ENCODE measurements around the gene WNT16. TPM values are rescaled to one million over a fixed set of nuclear protein-coding genes. Genes with fewer than 3 reads are reported as not detected.
A peak's percentile ranks its signal among the peaks of the same experiment; 100 is the strongest.

WNT16 gene
- total RNA-seq, 1 donor from 2014 or later: not detected

DNA sequence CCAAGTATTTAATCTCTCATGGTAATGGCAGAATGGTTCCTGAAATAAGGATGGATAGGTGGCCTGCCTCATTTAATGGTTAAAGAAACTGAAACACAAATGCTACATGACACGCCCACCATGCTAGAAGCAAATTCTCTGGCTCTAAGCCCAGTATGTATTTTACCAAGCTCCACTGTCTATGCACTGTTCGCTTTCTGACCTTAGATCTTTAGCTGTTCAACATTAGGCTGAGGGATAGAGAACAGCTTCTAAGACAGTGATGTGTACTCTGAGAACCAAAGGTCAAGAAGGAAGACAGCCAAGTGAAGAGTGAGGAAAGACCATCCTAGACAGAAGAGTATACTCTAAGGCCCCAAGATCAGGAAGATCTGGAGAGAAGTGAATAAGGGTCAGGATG lies 40.7 kb downstream of the WNT16 start:
- TF ChIP-seq, protein P1, sequence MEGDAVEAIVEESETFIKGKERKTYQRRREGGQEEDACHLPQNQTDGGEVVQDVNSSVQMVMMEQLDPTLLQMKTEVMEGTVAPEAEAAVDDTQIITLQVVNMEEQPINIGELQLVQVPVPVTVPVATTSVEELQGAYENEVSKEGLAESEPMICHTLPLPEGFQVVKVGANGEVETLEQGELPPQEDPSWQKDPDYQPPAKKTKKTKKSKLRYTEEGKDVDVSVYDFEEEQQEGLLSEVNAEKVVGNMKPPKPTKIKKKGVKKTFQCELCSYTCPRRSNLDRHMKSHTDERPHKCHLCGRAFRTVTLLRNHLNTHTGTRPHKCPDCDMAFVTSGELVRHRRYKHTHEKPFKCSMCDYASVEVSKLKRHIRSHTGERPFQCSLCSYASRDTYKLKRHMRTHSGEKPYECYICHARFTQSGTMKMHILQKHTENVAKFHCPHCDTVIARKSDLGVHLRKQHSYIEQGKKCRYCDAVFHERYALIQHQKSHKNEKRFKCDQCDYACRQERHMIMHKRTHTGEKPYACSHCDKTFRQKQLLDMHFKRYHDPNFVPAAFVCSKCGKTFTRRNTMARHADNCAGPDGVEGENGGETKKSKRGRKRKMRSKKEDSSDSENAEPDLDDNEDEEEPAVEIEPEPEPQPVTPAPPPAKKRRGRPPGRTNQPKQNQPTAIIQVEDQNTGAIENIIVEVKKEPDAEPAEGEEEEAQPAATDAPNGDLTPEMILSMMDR (IDR thresholded peaks at IDR 0.05; ENCODE audit: borderline replicate concordance): no peak
- intact Hi-C loops (cut with micrococcal nuclease): no loop called here
- no peak for DNase-seq
- H3K27ac ChIP-seq (replicated peaks): peak overlapping the region; percentile 9
- H3K27me3 ChIP-seq (ENCODE audit: low read depth): no peaks in the 10 kb centered on the region
- H3K36me3 ChIP-seq: no peaks in the 10 kb centered on the region
- H3K4me3 ChIP-seq: no peak overlapping the region
- no peaks in the 10 kb centered on the region for H3K9me3 ChIP-seq (replicated peaks)
- H3K4me1 ChIP-seq: peaks cover 28% of the 10 kb centered on the region

- intact Hi-C loops (cut with micrococcal nuclease): no loop called here
- H3K36me3 ChIP-seq: peaks cover 12% of the 10 kb centered on the region
- peaks cover 28% of the 10 kb centered on the region for H3K4me1 ChIP-seq
- no peak overlapping the region for H3K4me3 ChIP-seq
- DNase-seq: no peak
- TF ChIP-seq, protein P1 (IDR thresholded peaks at IDR 0.05; ENCODE audit: borderline replicate concordance): no peak
- no peak overlapping the region for H3K27ac ChIP-seq (replicated peaks)
- H3K9me3 ChIP-seq (replicated peaks): no peaks in the 10 kb centered on the region
- H3K27me3 ChIP-seq (ENCODE audit: low read depth): no peaks in the 10 kb centered on the region
Measured at GRCh38 chr7:121371367-121371766, 42.6 kb downstream of the WNT16 start.

DNA sequence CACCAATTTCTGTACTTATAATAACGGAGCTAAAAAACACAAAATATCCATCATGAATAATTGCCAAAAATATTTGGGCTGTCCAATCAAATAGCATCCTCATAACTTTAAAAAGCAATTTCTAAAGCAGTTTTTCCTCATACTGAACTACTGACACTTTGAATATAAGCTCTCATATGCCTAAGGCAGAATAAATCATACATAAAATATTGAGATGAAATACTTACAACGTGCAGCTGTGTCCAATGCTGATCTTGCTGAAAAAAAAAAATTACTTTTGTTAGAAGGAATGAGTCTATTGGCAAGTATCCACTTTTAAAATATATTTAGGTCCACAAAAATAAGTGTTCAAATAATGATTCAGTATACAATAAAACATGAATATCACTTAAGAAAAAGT lies 43.1 kb downstream of the WNT16 start:
- no peak overlapping the region for H3K4me3 ChIP-seq
- peaks cover 17% of the 10 kb centered on the region for H3K36me3 ChIP-seq
- peaks cover 28% of the 10 kb centered on the region for H3K4me1 ChIP-seq
- TF ChIP-seq, protein P1 (IDR thresholded peaks at IDR 0.05; ENCODE audit: borderline replicate concordance): no peak
- no peak for DNase-seq
- intact Hi-C loops (cut with micrococcal nuclease): no loop called here
- no peaks in the 10 kb centered on the region for H3K9me3 ChIP-seq (replicated peaks)
- no peak overlapping the region for H3K27ac ChIP-seq (replicated peaks)
- H3K27me3 ChIP-seq (ENCODE audit: low read depth): no peaks in the 10 kb centered on the region

DNA sequence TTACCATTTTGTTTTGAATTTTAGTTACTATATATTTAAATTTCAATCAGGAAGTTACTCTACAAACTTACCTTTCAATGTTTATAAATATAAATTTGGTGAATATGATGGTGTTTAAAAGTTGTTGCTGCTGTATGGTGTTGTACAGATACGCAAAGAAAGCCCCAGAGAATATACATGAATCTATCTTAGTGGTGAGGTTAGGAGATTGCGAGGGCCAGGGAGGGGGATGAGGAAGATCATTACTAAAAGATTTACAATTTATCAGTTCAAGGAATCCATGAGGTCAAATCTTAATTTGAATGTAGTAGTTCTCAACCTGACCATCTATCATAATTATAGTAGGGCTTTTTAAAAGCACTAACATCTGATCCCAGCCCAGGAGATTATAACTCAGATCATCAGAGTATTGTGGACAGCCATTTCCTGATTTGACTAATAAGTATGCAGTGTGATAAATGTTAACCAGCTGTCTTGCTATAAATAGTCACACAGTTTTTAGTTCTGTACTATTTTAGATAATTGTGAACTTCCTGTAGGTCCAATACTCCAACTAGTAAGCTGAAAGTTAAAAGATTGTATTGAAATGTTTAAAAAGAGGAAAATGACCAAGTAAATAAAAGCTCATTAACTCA lies 43.7 kb downstream of the WNT16 start:
- H3K9me3 ChIP-seq (replicated peaks): no peaks in the 10 kb centered on the region
- peak overlapping the region; percentile 36 for H3K27ac ChIP-seq (replicated peaks)
- TF ChIP-seq, protein P1 (IDR thresholded peaks at IDR 0.05; ENCODE audit: borderline replicate concordance): no peak
- H3K4me3 ChIP-seq: no peak overlapping the region
- H3K4me1 ChIP-seq: peaks cover 25% of the 10 kb centered on the region
- H3K36me3 ChIP-seq: peaks cover 24% of the 10 kb centered on the region
- intact Hi-C loops (cut with micrococcal nuclease): no loop called here
- no peaks in the 10 kb centered on the region for H3K27me3 ChIP-seq (ENCODE audit: low read depth)
- DNase-seq: no peak

DNA sequence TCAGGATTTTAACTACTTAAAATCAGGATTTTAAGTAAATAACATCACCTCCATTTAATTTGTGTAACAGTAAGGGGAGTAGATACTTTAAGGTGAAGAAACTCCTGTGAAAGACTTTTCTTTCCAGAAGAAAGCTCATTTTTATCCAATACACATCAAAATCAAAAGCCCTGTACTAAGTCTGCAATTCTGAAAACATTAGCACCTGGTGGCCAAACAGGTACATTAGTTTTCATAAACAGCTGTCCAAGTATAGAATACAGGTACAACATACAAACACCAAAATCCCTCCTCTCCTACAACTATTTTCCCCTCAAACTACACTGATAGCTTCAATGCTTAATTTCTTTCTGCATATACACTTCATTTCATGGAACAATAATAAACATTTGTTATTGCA lies 44.4 kb downstream of the WNT16 start:
- H3K36me3 ChIP-seq: peaks cover 30% of the 10 kb centered on the region
- intact Hi-C loops (cut with micrococcal nuclease): no loop called here

More for the DNA sequence above, 44.4 kb downstream of the WNT16 start:
- Histone ChIP-seq H3K27me3 (ENCODE audit: low read depth) (no peaks in the 10 kb centered on the region), H3K27ac (replicated peaks) (peak overlapping the region; percentile 36), H3K4me3 (no peak overlapping the region), H3K9me3 (replicated peaks) (no peaks in the 10 kb centered on the region), H3K4me1 (peaks cover 25% of the 10 kb centered on the region)
- TF ChIP-seq, protein P1 (IDR thresholded peaks at IDR 0.05; ENCODE audit: borderline replicate concordance): no peak
- no peak for DNase-seq
